ENCODE data around the gene HRAS.

Gene HRAS

DNA sequence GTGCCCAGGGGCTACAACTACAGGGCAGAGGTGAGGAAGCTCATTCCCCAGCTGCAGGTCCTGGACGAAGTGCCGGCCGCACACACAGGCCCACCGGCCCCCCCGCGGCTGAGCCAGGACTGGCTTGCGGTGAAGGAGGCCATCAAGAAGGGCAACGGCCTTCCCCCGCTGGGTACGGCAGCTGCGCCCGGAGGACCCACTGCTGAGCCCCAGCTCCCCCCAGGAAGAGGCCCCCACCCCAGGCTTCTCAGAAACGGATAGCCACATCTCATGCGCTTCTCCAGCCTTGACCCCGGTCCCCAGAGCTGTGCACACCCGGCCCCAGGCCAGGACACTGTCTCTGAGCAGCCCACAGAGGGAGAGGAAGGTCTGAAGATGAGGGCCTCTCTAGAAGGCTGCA lies 15.8 kb upstream of the HRAS start:
- Mint-ChIP-seq H3K36me3 (ENCODE audit: low read depth) (no peaks in the 10 kb centered on the region), H3K27me3 (ENCODE audit: low read depth, poor library complexity) (peaks cover 13% of the 10 kb centered on the region), H3K27ac (no peak overlapping the region), H3K9me3 (no peaks in the 10 kb centered on the region), H3K4me1 (peaks cover 7% of the 10 kb centered on the region), H3K4me3 (no peak overlapping the region)
- TF ChIP-seq, protein P1, sequence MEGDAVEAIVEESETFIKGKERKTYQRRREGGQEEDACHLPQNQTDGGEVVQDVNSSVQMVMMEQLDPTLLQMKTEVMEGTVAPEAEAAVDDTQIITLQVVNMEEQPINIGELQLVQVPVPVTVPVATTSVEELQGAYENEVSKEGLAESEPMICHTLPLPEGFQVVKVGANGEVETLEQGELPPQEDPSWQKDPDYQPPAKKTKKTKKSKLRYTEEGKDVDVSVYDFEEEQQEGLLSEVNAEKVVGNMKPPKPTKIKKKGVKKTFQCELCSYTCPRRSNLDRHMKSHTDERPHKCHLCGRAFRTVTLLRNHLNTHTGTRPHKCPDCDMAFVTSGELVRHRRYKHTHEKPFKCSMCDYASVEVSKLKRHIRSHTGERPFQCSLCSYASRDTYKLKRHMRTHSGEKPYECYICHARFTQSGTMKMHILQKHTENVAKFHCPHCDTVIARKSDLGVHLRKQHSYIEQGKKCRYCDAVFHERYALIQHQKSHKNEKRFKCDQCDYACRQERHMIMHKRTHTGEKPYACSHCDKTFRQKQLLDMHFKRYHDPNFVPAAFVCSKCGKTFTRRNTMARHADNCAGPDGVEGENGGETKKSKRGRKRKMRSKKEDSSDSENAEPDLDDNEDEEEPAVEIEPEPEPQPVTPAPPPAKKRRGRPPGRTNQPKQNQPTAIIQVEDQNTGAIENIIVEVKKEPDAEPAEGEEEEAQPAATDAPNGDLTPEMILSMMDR (IDR thresholded peaks at IDR 0.05), result no peak
- no peak for DNase-seq

DNA sequence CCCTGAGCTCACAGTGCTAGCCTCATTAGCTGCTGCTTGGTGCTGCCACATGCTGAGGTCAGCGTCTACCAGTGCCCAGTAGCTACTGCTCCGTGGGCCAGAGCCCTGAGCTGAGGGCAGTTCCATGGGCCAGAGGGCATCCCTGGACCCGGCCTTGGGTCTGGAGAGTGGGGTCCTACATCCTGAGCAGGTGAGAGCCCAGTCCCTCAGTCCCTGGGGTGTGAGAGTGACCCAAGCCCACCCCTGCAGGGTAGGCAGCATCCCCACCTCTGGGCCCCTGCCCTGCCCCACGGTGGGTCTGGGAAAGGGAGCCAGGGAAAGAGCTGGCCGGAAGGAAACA lies 15.3 kb upstream of the HRAS start:
- Mint-ChIP-seq H3K27ac (no peak overlapping the region), H3K9me3 (no peaks in the 10 kb centered on the region), H3K4me3 (no peak overlapping the region), H3K4me1 (peaks cover 7% of the 10 kb centered on the region), H3K36me3 (ENCODE audit: low read depth) (no peaks in the 10 kb centered on the region), H3K27me3 (ENCODE audit: low read depth, poor library complexity) (peaks cover 9% of the 10 kb centered on the region)
- TF ChIP-seq, protein P1 (IDR thresholded peaks at IDR 0.05), result no peak
- no peak for DNase-seq

DNA sequence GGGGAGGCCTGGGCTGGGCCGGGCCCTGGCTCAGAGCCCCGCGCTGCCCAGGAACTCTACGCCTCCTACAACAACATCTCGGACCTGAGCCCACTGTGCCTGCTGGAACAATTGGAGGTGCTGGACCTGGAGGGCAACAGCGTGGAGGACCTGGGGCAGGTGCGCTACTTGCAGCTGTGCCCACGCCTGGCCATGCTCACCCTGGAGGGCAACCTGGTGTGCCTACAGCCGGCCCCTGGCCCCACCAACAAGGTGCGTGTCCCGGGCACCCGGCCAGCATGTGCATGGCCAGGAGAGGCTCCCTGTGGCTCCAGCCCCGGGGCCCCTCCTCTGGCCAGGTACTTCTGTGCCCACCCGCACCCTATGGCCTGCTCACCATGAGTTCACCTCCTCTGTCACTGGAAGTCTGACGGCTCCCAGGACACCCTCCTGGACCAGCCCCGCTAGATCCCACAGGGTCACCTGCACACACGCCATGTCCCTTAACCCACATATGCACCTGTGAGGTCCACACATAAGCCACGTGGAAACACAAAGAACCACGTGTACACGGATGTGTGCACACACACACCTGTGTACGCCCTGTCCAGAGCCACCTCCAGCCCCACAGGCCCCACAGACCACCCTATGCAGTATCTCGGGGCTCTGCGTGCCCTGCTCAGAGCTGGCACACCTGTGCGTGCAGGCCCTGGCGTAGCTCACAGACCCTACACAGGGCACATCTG lies 14.8 kb upstream of the HRAS start:
- no peak for DNase-seq
- Mint-ChIP-seq H3K9me3 (no peaks in the 10 kb centered on the region), H3K36me3 (ENCODE audit: low read depth) (no peaks in the 10 kb centered on the region), H3K4me1 (peaks cover 7% of the 10 kb centered on the region), H3K27ac (no peak overlapping the region), H3K4me3 (no peak overlapping the region), H3K27me3 (ENCODE audit: low read depth, poor library complexity) (peaks cover 10% of the 10 kb centered on the region)
- TF ChIP-seq, protein P1 (IDR thresholded peaks at IDR 0.05), result no peak

DNA sequence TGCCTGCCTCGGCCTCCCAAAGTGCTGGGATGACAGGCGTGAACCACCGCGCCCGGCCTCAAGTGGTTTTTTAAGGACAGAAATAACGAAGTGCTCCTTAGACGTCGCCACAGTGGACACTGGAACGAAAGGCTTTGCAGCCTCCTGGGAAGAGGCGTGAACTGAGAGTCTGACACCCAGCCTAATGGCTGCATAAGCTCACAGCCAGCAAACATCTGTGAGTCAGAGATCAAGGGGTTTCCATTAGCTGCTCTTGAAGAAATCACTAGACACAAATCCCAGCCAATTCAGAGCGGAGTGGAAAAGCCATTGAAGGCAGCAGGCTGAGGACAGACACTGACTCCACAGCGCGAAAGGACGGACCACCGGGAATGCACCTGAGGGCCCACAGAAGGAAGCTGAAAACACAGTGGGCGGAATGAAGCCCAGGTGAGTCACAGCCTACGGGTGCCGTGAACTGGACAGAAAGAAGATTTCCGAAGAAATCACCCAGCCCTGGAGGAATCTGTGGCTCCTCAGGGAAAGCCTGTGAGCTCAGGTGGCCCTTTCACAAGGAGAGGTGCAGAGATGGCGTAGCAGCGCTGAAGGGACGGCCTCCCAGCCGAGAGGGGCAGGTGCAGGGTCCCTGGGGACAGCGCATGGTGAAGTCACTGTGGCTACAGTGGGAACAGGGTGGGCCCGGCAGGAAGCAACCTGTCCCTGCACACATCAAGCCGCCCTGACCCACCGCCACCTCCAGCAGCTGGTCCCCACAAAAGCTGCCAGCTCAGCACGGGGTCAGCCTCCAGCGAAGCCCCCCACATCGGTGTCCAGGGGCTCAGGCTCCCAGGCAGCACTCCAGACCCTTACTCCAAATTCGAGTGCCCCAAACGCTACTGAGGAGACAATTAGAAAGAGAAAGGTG lies 13.6 kb upstream of the HRAS start:
- Mint-ChIP-seq H3K9me3 (no peaks in the 10 kb centered on the region), H3K27me3 (ENCODE audit: low read depth, poor library complexity) (peaks cover 6% of the 10 kb centered on the region), H3K36me3 (ENCODE audit: low read depth) (no peaks in the 10 kb centered on the region), H3K4me1 (peaks cover 7% of the 10 kb centered on the region), H3K4me3 (no peak overlapping the region), H3K27ac (no peak overlapping the region)
- peak; percentile 3 for DNase-seq
- TF ChIP-seq, protein P1 (IDR thresholded peaks at IDR 0.05), result no peak

DNA sequence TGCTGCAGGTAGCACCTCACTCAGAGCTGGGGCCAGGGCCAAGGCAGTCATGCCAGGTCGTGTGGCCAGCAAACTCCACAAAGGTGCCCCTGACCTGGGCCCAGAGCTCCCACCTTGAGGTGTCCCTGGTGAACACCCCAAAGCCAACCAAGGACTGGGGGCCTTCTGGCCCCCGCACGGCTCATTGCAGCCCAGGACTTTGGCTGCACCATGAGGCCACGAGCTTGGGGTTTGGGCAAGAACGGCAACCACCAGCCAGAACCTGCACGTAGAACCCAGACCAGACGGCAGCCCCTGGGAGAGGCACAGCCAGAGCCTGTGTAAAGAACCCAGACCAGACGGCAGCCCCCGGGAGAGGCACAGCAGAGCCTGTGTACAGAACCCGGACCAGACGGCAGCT lies 9.8 kb upstream of the HRAS start:
- Mint-ChIP-seq H3K36me3 (ENCODE audit: low read depth) (peaks cover 5% of the 10 kb centered on the region), H3K4me3 (no peak overlapping the region), H3K4me1 (peaks cover 5% of the 10 kb centered on the region), H3K27ac (no peak overlapping the region), H3K27me3 (ENCODE audit: low read depth, poor library complexity) (peaks cover 6% of the 10 kb centered on the region), H3K9me3 (no peaks in the 10 kb centered on the region)
- DNase-seq, result no peak
- TF ChIP-seq, protein P1 (IDR thresholded peaks at IDR 0.05), result no peak

Measured in nephron progenitor cell (in vitro differentiated cells).